ENCODE results near the gene SLC7A1. TPM values are rescaled to one million over a fixed set of nuclear protein-coding genes. Genes with fewer than 3 reads are reported as not detected.

The SLC7A1 gene
- total and polyA plus RNA-seq, 2 of the 13 experiments (the other 11 are each of a cell fraction or from before 2014, with no cell fraction given) = 14.5 to 15.3 TPM

DNA sequence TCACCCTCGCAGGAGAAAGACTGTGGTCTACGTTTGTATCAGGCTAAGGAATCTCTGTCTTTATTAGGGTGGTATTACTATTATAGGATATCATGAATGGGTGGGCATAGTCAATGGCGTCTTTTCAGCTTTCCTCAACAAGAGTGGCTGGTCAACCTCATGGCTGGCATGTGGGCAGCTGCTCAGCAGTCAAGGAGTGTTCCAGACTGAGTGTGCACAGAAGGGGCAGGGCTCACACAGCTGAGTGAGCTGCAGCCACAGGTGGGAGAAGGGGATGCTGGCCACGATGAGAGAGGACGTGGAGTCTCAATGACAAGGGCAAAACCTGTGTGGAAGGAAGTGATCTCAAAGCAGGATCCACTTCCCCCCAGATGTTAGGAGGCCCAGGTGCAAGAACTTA is 54.7 kb downstream of the SLC7A1 start:
- DNase-seq (ENCODE audit: low spot score) (no peak), FAIRE-seq (no peak), ATAC-seq (no peak)
- Histone ChIP-seq H3K9ac (ENCODE audit: insufficient read depth, low read depth, low read length) (no peak overlapping the region), H3K27me3 (ENCODE audit: control insufficient read depth in 1 of 2, insufficient read depth in 2 of 2, low read length in 2 of 2) (no peaks in the 10 kb centered on the region), H3K4me3 (replicated peaks in 1 of 3; ENCODE audit: insufficient read depth in 1 of 3, low read depth in 2 of 3, low read length in 3 of 3) (no peak overlapping the region), H3K9me3 (ENCODE audit: low read length) (no peaks in the 10 kb centered on the region), H3K36me3 (replicated peaks in 1 of 2; ENCODE audit: control insufficient read depth in 1 of 2, insufficient read depth in 2 of 2, low read length in 2 of 2) (peaks cover 12 to 47% of the 10 kb centered on the region in 2 experiments; a peak in 4 of 5 replicates), H2AFZ (ENCODE audit: low read length) (no peak overlapping the region), H4K20me1 (ENCODE audit: insufficient read depth, low read length) (peaks cover 41% of the 10 kb centered on the region), H3K4me1 (ENCODE audit: insufficient read depth, low read length) (peaks cover 17% of the 10 kb centered on the region), H3K27ac (ENCODE audit: extremely low read length, insufficient read depth, low read length) (no peak overlapping the region), H3K4me2 (ENCODE audit: low read depth, low read length) (no peak overlapping the region), H3K79me2 (ENCODE audit: insufficient read depth, low read length) (peaks cover 33% of the 10 kb centered on the region)
- intact Hi-C loops (cut with micrococcal nuclease; ENCODE audit: unreplicated experiment) (no loop called here), in situ Hi-C loops (cut with HindIII; ENCODE audit: extremely low pct_ligation_motif_present, low pct_unique_long_range_greater_than_20kb) (no loop called here)
- TF ChIP-seq EHMT2 (IDR thresholded peaks at IDR 0.05; ENCODE audit: borderline replicate concordance, low read depth, low read length) (no peak), RBM22 (optimal IDR thresholded peaks at IDR 0.05; ENCODE audit: low read length) (peak; percentile 53)
- TF ChIP-seq, protein P1, sequence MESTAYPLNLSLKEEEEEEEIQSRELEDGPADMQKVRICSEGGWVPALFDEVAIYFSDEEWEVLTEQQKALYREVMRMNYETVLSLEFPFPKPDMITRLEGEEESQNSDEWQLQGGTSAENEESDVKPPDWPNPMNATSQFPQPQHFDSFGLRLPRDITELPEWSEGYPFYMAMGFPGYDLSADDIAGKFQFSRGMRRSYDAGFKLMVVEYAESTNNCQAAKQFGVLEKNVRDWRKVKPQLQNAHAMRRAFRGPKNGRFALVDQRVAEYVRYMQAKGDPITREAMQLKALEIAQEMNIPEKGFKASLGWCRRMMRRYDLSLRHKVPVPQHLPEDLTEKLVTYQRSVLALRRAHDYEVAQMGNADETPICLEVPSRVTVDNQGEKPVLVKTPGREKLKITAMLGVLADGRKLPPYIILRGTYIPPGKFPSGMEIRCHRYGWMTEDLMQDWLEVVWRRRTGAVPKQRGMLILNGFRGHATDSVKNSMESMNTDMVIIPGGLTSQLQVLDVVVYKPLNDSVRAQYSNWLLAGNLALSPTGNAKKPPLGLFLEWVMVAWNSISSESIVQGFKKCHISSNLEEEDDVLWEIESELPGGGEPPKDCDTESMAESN (CRISPR knock-in tag; conservative IDR thresholded peaks at IDR 0.05) = no peak
- TF ChIP-seq, protein P2, sequence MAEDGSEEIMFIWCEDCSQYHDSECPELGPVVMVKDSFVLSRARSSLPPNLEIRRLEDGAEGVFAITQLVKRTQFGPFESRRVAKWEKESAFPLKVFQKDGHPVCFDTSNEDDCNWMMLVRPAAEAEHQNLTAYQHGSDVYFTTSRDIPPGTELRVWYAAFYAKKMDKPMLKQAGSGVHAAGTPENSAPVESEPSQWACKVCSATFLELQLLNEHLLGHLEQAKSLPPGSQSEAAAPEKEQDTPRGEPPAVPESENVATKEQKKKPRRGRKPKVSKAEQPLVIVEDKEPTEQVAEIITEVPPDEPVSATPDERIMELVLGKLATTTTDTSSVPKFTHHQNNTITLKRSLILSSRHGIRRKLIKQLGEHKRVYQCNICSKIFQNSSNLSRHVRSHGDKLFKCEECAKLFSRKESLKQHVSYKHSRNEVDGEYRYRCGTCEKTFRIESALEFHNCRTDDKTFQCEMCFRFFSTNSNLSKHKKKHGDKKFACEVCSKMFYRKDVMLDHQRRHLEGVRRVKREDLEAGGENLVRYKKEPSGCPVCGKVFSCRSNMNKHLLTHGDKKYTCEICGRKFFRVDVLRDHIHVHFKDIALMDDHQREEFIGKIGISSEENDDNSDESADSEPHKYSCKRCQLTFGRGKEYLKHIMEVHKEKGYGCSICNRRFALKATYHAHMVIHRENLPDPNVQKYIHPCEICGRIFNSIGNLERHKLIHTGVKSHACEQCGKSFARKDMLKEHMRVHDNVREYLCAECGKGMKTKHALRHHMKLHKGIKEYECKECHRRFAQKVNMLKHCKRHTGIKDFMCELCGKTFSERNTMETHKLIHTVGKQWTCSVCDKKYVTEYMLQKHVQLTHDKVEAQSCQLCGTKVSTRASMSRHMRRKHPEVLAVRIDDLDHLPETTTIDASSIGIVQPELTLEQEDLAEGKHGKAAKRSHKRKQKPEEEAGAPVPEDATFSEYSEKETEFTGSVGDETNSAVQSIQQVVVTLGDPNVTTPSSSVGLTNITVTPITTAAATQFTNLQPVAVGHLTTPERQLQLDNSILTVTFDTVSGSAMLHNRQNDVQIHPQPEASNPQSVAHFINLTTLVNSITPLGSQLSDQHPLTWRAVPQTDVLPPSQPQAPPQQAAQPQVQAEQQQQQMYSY (CRISPR knock-in tag; IDR thresholded peaks at IDR 0.05) = no peak
- BruUV-seq (replicated peaks) = no TSS peak
- ChIA-PET CTCF (ENCODE audit: low intra/inter-chr PET ratio, low total read pairs) (no interaction called here), POLR2A (no interaction called here)
- 97% methylated on average over 5 of the region's 5 CpGs for WGBS (ENCODE audit: low lambda C conversion rate)
